Measurements from ENCODE around the gene GALNT18. TPM values are rescaled to one million over a fixed set of nuclear protein-coding genes. Genes with fewer than 3 reads are reported as not detected.

The GALNT18 gene
- total RNA-seq, 2 donors from 2014 or later = 5.3 to 7.3 TPM

- no peak overlapping the region for H3K27ac ChIP-seq
- no peak for ATAC-seq
- DNase-seq = no peak
- H3K36me3 ChIP-seq (replicated peaks in 1 of 2; ENCODE audit: insufficient read depth in 1 of 2, low read depth in 2 of 2) = no peaks in the 10 kb centered on the region
- intact Hi-C loops (cut with DNase I) = no loop called here
- H3K27me3 ChIP-seq = no peaks in the 10 kb centered on the region
- WGBS, 2 donors = 55 to 67% methylated on average over 4 of the region's 4 CpGs
- H3K4me1 ChIP-seq = peaks cover 8% of the 10 kb centered on the region
- no peak overlapping the region for H3K4me3 ChIP-seq
- no peaks in the 10 kb centered on the region for H3K9me3 ChIP-seq
- TF ChIP-seq CTCF (IDR thresholded peaks at IDR 0.05) = no peak
- TF ChIP-seq POLR2A (IDR thresholded peaks at IDR 0.05) = no peak
Observed at GRCh38 chr11:11415901-11416300, 205.9 kb downstream of the GALNT18 start.

- Histone ChIP-seq H3K4me1 (no peaks in the 10 kb centered on the region), H3K27ac (no peak overlapping the region), H3K9me3 (no peaks in the 10 kb centered on the region), H3K36me3 (replicated peaks in 1 of 2; ENCODE audit: insufficient read depth in 1 of 2, low read depth in 2 of 2) (no peaks in the 10 kb centered on the region), H3K27me3 (no peaks in the 10 kb centered on the region), H3K4me3 (no peak overlapping the region)
- WGBS, 2 donors = 82 to 85% methylated on average over 6 to 7 of the region's 7 CpGs
- TF ChIP-seq POLR2A (IDR thresholded peaks at IDR 0.05) (no peak), CTCF (IDR thresholded peaks at IDR 0.05) (no peak)
- intact Hi-C loops (cut with DNase I) = no loop called here
- DNase-seq = no peak
- no peak for ATAC-seq
Observed at GRCh38 chr11:11414996-11415395, 206.8 kb downstream of the GALNT18 start.

- no peaks in the 10 kb centered on the region for H3K9me3 ChIP-seq
- no peak overlapping the region for H3K4me3 ChIP-seq
- H3K27ac ChIP-seq = no peak overlapping the region
- no peak for ATAC-seq
- WGBS, 2 donors = 81 to 89% methylated on average over 6 of the region's 6 CpGs
- H3K4me1 ChIP-seq = no peaks in the 10 kb centered on the region
- DNase-seq = no peak
- TF ChIP-seq CTCF (IDR thresholded peaks at IDR 0.05) (no peak), POLR2A (IDR thresholded peaks at IDR 0.05) (no peak)
- H3K27me3 ChIP-seq = no peaks in the 10 kb centered on the region
- intact Hi-C loops (cut with DNase I) = no loop called here
- H3K36me3 ChIP-seq (replicated peaks in 1 of 2; ENCODE audit: insufficient read depth in 1 of 2, low read depth in 2 of 2) = no peaks in the 10 kb centered on the region
Observed at GRCh38 chr11:11413776-11414175, 208.0 kb downstream of the GALNT18 start.

GRCh38 chr11:11411401-11411985 is 210.3 kb downstream of the GALNT18 start:
- H3K4me1 ChIP-seq = no peaks in the 10 kb centered on the region
- H3K9me3 ChIP-seq = no peaks in the 10 kb centered on the region
- WGBS, 2 donors = 81 to 84% methylated on average over 8 of the region's 8 CpGs
- no peak for ATAC-seq
- no peaks in the 10 kb centered on the region for H3K36me3 ChIP-seq (replicated peaks in 1 of 2; ENCODE audit: insufficient read depth in 1 of 2, low read depth in 2 of 2)
- no peak for DNase-seq
- TF ChIP-seq CTCF (IDR thresholded peaks at IDR 0.05) (no peak), POLR2A (IDR thresholded peaks at IDR 0.05) (no peak)
- no peak overlapping the region for H3K27ac ChIP-seq
- H3K27me3 ChIP-seq = no peaks in the 10 kb centered on the region
- intact Hi-C loops (cut with DNase I) = no loop called here
- H3K4me3 ChIP-seq = no peak overlapping the region

GRCh38 chr11:11409901-11410300 is 211.9 kb downstream of the GALNT18 start:
- no peaks in the 10 kb centered on the region for H3K36me3 ChIP-seq (replicated peaks in 1 of 2; ENCODE audit: insufficient read depth in 1 of 2, low read depth in 2 of 2)
- no peaks in the 10 kb centered on the region for H3K27me3 ChIP-seq
- intact Hi-C loops (cut with DNase I) = no loop called here
- H3K27ac ChIP-seq = no peak overlapping the region
- DNase-seq (no peak), ATAC-seq (no peak)
- WGBS, 2 donors = 70 to 72% methylated on average over 2 to 3 of the region's 3 CpGs
- no peaks in the 10 kb centered on the region for H3K4me1 ChIP-seq
- TF ChIP-seq POLR2A (IDR thresholded peaks at IDR 0.05) (no peak), CTCF (IDR thresholded peaks at IDR 0.05) (no peak)
- H3K9me3 ChIP-seq = no peaks in the 10 kb centered on the region
- no peak overlapping the region for H3K4me3 ChIP-seq

Data from body of pancreas (tissue), 4 donors.